Cardiac fibroblast (primary cell): Measurements from ENCODE around the gene MPLKIP.
"Not testable (repeated sequence)": the region's sequence is repeated elsewhere in the genome, so short reads cannot be mapped to it uniquely, and the experiment has no call there.

Source experiments
- DNase-seq, 2 donors: peaks; one replicate each; pipeline versions ENCODE4 v3.0.0 to v3.0.0-alpha.2; 2010; ENCODE audit warnings: low read depth in 2 of 2
- H3K4me3 ChIP-seq, 2 donors: replicated peaks in 1 of 2; 1 replicate in 1 of 2; 2 replicates in 1 of 2; pipeline ENCODE4 v1.5.1; 2011; ENCODE audit warnings: low read depth in 2 of 2, low read length in 2 of 2, mild to moderate bottlenecking in 2 of 2, moderate library complexity in 1 of 2
- TF ChIP-seq, protein P1 (sequence below): IDR thresholded peaks from one replicate; pipeline ENCODE4 v1.5.1; 2011; ENCODE audit warnings: low read depth, mild to moderate bottlenecking, low read length, inconsistent platforms

Gene MPLKIP

DNA sequence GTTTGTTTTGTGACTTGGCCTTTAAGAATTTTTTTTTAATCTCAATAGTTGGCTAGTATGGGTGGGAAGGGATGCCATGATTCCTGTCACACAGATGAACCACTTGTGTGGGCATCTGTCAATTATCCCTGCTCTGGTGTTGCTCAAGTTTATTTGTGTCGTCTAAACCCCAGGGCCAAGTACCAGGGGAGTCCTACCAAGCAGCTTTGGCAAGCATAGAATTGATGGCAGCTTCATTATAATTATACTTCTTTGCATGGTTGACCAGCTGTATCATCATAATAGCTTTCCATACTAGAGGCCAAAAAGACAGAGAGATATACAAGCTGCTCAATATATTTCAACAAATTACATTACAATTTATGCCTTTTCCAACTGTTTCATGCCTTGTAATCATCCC is 30.8 kb upstream of the MPLKIP start:
- TF ChIP-seq, protein P1, sequence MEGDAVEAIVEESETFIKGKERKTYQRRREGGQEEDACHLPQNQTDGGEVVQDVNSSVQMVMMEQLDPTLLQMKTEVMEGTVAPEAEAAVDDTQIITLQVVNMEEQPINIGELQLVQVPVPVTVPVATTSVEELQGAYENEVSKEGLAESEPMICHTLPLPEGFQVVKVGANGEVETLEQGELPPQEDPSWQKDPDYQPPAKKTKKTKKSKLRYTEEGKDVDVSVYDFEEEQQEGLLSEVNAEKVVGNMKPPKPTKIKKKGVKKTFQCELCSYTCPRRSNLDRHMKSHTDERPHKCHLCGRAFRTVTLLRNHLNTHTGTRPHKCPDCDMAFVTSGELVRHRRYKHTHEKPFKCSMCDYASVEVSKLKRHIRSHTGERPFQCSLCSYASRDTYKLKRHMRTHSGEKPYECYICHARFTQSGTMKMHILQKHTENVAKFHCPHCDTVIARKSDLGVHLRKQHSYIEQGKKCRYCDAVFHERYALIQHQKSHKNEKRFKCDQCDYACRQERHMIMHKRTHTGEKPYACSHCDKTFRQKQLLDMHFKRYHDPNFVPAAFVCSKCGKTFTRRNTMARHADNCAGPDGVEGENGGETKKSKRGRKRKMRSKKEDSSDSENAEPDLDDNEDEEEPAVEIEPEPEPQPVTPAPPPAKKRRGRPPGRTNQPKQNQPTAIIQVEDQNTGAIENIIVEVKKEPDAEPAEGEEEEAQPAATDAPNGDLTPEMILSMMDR: no peak
- no peak for DNase-seq

DNA sequence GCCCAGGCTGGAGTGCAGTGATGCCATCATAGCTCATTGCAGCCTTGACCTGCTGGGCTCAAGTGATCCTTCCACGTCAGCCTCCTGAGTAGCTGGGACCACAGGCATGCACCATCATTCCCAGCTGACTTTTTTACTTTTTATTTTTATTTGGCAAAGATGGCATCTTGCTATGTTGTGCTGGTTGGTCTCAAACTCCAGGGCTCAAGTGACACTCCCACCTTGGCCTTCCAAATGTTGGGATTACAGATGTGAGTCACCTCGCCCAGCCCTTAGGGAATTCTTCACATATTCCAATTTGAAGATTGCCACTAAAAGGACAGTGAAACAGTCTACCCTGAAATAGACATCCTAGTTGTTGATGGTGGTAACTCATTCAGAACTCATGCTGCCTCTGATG is 28.1 kb upstream of the MPLKIP start:
- peak in 1 of 2 donors; percentile 3 for DNase-seq
- TF ChIP-seq, protein P1: no peak
- H3K4me3 ChIP-seq: no peak overlapping the region

More for the DNA sequence above, 30.8 kb upstream of the MPLKIP start:
- H3K4me3 ChIP-seq: no peak overlapping the region

- no peak overlapping the region for H3K4me3 ChIP-seq
- DNase-seq: no peak
- TF ChIP-seq, protein P1: no peak
Observed at GRCh38 chr7:40156988-40157387, 22.6 kb upstream of the MPLKIP start.

DNA sequence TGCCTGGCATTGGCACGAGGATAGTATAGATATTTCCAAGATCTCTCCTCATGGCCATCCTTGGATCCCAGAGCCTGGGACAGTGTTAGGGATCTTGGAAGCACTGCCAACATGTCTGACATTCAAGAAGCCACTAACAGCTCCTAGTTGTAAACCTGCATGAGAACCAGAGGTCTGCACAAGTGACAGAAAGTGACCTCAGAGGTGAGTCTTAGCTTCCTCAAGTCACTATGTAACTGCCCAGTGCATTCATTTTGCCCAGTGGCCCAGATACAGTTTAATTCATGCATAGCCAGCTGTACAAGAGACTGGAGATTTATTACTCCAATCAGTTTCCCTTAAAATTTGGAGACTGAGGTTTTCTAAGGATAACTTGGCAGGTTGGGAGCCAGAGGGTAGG is 17.1 kb upstream of the MPLKIP start:
- no peak for DNase-seq
- no peak overlapping the region for H3K4me3 ChIP-seq
- TF ChIP-seq, protein P1: no peak

DNA sequence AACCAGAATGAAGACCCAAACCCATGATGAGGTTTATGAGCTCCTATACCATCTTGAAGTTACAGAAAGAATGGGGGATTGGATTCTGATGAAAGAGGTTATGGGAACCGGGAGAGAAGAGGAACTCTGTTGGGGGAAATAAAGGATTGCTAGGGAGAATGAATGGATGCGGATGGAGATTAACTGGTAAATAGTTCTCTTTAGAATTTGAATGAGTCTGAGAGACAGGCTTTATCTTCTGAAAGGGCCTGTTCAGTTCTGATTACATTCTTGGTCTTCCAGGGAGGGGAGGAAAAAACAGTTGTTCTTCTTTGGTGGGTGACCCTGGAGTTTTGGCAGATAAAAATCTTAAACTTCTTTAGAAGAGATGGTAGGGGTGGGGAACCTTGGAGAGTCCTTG is 14.2 kb upstream of the MPLKIP start:
- no peak overlapping the region for H3K4me3 ChIP-seq
- DNase-seq: no peak
- TF ChIP-seq, protein P1: no peak

GRCh38 chr7:40148247-40148580 is 13.8 kb upstream of the MPLKIP start:
- DNase-seq, H3K4me3 ChIP-seq: not testable (repeated sequence)

DNA sequence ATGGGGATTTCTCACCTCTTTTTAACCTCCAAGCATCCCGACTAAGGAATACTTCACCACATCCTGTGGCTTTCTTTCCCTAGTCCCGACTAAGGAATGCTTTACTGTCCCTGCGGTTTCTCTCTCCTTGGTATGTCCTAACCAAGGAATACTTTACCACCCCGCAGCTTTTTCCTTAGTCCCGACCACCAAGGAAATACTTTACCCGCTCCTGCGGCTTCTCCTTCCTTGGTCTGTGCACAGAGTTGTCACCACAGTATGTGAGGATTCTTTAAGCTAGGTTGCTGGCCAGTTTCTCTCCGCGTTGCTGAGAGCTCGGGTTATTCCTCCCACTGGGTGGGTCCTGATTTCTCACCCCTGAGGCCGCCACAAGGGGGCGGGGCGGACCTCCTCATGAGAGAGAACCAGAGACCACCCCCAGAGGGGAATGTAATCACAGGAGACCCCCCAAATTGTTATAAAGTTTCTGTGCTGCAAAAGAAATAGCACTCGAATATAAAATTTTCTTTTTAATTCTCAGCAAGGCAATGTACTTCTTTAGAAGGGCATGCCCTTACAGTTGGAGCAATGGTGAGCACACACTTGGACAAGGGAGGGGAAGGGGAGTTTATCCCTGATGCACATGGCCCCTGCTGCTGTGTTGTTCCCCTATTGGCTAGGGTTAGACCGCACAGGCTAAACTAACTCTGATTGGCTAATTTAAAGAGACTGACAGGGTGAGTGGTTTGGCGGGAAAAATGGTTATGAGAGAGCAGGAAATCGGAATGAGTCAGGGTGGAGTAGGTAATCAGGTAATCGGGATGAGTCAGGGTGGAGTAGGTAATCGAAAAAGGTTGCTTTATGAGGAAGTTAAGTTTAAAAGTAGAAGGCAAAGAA is 13.2 kb upstream of the MPLKIP start:
- DNase-seq: no peak
- TF ChIP-seq, protein P1: no peak
- H3K4me3 ChIP-seq: no peak overlapping the region

DNA sequence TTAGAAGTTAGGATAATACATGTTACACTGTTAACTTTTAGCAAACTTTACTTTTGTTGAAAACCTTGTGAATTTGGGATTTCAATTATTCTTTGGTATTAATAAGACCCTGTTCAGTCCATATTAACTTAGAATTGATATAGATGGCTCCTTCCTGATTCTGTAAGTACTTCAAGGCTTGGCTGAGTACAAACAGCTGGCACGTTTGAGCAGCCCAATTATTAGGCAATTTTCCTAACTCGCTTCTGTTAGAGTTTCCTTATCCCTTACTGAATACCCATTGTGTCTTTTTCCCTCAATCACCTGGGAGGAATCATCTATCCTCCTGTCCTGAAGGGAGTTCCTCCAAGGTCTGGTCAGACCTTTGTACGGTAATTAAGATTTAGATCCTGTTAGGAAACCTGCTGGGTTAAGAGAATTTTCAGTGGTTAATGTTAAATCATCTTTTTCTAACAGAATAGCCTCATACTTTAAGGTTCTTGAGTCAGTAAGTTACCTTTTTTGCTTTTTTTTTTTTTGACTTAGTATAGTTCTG is 11.2 kb upstream of the MPLKIP start:
- peak in 1 of 2 donors; percentile 8 for DNase-seq
- not testable (repeated sequence) for H3K4me3 ChIP-seq

DNA sequence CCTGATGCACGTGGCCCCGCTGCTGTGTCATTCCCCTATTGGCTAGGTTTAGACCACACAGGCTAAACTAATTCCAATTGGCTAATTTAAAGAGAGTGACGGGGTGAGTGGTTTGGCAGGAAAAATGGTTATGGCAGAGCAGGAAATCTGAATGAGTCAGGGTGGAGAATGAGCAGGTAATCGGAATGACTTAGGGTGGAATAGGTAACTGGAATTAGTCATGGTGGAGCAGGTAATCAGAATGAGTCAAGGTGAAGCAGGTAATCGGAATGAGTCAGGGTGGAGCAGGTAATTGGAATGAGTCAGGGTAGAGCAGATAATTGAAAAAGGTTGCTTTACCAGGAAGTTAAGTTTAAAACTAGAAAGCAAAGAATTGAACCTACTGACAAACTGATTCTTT is 7.5 kb upstream of the MPLKIP start:
- not testable (repeated sequence) for DNase-seq, H3K4me3 ChIP-seq

- not testable (repeated sequence) for H3K4me3 ChIP-seq, DNase-seq
Observed at GRCh38 chr7:40139891-40140290, 5.5 kb upstream of the MPLKIP start.
